Endometrium (tissue), 2 donors: ENCODE results near the gene CFP.
"Not testable (repeated sequence)": the region's sequence is repeated elsewhere in the genome, so short reads cannot be mapped to it uniquely, and the experiment has no call there.

Experiments
- FAIRE-seq: peaks from 2 replicates; lab custom pipeline; 2012; peaks lifted over from hg19 to GRCh38; lab: Jason Lieb, UNC
- donor health status: control.
- donor health status: control.

CFP gene

GRCh38 chrX:47603125-47603524 is 26.6 kb downstream of the CFP start:
- not testable (repeated sequence) for FAIRE-seq

DNA sequence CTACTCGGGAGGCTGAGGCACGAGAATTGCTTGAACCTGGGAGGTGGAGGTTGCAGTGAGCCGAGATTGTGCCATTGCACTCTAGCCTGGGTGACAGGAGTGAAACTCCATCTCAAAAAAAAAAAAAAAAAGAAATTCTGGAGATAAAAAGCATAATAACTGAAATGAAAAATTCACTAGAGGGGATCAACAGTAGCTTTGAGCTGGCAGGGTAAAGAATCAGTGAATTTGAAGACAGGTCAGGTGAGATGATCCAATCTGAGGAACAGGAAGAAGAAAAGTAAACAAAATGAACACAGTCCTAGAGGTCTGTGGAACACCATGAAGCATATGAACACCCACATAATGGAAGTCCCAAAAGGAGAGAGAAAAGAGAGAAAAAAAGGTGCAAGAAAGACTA is 32.5 kb downstream of the CFP start:
- no peak for FAIRE-seq

- FAIRE-seq: no peak
Measured at GRCh38 chrX:47596256-47596655, 33.5 kb downstream of the CFP start.

DNA sequence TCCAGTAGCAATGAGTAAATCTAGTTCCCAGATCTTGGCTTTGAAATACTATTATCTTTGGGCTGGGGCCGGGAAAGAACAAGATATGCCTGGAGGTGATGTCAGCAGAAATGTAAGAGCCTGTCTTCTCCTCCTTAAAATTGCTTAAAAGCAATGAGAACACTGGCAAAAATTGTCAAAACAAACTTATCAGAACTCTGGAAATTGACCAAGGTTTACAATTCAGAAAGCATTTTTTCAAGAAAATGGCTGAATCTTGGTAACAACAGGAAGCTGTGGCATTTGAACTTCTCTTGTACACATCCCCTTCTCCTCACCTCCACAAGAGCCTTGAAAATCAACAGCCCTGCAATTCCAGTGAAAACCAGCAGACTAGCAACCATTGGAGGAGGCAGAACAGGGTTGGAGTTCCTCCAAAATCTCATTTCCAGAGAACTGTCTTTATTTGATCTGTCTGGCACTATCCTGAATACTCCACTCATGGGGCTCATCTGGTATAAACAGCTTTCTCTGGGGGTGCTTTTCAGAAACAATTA is 33.9 kb downstream of the CFP start:
- FAIRE-seq: no peak

- FAIRE-seq: no peak
Measured at GRCh38 chrX:47593522-47593921, 36.2 kb downstream of the CFP start.

DNA sequence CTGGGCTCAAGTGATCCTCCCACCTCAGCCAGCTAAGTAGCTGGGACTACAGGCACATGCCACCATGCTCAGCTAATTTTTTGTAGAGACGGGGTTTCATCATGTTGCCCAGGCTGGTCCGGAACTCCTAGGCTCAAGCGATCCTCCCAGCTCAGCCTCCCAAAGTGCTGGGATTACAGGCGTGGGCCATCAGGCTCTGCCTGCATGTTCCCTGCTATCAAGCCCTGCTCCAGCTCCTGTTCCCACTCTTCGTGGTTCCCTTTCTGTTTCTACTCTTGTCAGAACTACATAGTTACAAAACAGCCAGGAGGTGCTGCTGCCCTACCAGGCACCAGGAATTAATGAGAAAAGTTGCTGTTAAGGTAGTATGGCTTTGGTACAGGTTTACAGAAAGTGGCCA is 38.7 kb downstream of the CFP start:
- no peak for FAIRE-seq

- no peak for FAIRE-seq
Measured at GRCh38 chrX:47587906-47588735, 41.6 kb downstream of the CFP start.

GRCh38 chrX:47587091-47587891 is 42.4 kb downstream of the CFP start:
- no peak for FAIRE-seq

DNA sequence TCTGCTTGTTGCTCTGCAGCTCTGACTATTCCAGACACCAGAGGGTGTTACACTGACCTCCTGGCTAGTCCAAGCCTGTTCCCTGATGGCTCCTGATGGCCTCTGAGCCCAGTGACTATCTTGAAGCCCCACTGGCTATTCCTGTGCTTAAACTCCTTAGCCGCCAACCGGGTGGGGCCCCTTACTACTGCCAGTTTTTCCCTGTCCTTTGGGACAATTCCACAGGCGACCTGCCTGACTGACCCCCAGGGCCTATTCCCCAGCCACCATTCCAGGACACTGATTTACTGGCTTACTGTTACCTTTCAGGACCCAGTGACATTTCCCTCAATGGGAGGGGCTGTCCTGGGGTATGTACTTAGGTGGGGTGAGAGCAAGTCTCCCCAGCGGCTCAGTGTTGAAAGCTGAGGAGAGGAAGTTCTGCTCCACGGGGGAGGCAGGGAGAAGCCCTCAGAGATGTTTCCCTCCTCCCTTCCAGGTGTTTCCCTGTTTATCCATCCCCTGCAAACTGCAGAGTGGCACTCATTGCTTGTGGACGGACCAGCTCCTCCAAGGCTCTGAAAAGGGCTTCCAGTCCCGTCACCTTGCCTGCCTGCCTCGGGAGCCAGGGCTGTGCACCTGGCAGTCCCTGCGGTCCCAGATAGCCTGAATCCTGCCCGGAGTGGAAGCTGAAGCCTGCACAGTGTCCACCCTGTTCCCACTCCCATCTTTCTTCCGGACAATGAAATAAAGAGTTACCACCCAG is 43.5 kb downstream of the CFP start:
- no peak for FAIRE-seq

DNA sequence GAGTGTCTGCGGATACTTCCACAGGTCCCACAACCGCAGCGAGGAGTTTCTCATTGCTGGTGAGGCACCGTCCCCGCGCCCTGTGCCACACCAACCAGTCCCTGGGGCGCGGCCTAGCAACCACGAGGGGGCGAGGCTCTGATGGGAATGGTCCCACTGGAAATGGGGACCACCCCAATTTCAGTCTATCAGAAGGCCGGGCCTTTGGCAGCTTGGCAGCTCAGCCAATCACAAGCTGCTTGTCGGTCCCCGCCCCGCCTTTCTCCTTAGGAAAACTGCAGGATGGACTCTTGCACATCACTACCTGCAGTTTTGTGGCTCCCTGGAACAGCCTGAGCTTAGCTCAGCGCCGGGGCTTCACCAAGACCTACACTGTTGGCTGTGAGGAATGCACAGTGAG is 44.5 kb downstream of the CFP start:
- no peak for FAIRE-seq

DNA sequence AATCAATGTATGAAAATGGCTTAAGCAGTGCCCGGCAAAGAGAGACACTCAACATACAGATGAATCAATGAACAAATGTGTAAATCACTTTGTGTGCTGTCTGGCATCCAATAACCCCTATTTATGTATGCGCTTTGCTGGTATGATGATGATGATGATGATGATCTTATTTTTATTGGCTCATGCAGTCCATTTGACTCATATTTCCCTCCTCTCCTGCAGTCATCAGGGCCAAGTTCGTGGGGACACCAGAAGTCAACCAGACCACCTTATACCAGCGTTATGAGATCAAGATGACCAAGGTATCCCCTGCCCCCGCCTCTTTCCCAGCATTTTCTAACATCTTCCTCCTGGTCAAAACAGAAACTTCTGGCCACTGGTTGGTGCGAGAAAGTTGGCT is 45.0 kb downstream of the CFP start:
- no peak for FAIRE-seq

DNA sequence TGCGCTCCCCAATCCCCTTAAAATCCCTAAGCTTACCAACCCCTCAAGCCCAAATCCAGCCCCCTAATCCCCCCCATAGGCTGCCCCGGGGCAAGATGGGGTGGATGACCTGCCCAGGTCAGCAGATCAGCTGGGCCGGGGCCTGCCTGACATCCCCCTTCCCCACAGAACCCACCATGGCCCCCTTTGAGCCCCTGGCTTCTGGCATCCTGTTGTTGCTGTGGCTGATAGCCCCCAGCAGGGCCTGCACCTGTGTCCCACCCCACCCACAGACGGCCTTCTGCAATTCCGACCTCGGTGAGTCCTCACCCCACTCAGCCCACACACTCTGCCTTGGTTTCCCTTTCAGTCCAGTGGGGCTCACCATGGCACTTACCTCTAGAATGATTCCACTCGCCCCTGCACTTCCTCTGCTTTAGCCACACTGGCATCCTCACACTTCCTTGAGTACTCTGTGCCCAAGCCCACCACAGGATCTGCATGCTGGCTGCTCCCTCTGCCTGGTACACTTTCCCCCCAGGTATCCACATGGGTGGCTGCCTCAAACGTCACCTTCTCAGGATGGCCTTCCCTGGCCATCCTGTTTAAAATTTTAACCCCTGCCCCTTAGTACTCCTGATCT is 46.4 kb downstream of the CFP start:
- FAIRE-seq: no peak

GRCh38 chrX:47581731-47582647 is 47.7 kb downstream of the CFP start, which contains the start of gene TIMP1:
Gene TIMP1 (plus strand): TSS chrX:47582436. CDS start chrX:47583416, 980 bp downstream.
- FAIRE-seq: no peak

DNA sequence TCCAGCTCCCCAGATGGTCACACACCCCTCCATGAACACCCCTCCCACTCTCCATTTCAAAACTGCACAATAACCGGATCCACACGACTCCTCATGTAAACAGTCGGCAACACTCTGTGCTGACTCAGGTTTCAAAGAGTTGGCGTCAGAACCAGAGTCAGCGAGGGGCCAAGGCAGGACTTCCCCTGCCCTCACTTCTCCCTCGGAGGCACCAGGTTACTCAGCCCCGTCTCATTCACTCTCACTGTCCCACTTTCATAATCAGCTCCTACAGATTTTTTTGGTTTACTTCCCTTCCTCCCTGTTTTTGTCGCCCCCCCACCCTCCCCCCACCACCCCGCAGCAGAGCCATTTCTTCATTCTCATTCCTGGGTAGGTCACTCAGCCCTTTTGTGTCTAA is 50.2 kb downstream of the CFP start:
- no peak for FAIRE-seq

- no peak for FAIRE-seq
Measured at GRCh38 chrX:47578692-47579091, 51.0 kb downstream of the CFP start.

GRCh38 chrX:47577901-47578300 is 51.8 kb downstream of the CFP start:
- FAIRE-seq: no peak

DNA sequence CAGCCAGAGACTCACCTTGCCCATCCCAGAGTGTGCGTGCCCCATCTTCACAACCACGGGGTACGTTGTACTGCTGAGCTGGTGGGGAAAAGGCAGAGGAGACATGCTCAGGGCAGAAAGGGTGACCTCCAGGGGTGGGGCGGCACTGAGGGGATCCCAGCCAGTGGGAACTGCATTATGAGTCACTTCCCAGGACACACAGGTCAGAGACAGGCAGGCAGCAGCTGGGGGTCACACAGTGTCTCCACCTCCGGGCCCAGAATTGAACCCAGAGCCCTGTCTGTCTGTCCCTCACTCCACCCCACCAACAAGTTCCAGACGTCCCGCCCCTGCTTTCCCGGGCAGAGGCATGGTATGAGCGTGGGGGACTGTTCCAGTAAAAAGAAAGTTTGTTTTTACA is 52.3 kb downstream of the CFP start:
- FAIRE-seq: no peak

DNA sequence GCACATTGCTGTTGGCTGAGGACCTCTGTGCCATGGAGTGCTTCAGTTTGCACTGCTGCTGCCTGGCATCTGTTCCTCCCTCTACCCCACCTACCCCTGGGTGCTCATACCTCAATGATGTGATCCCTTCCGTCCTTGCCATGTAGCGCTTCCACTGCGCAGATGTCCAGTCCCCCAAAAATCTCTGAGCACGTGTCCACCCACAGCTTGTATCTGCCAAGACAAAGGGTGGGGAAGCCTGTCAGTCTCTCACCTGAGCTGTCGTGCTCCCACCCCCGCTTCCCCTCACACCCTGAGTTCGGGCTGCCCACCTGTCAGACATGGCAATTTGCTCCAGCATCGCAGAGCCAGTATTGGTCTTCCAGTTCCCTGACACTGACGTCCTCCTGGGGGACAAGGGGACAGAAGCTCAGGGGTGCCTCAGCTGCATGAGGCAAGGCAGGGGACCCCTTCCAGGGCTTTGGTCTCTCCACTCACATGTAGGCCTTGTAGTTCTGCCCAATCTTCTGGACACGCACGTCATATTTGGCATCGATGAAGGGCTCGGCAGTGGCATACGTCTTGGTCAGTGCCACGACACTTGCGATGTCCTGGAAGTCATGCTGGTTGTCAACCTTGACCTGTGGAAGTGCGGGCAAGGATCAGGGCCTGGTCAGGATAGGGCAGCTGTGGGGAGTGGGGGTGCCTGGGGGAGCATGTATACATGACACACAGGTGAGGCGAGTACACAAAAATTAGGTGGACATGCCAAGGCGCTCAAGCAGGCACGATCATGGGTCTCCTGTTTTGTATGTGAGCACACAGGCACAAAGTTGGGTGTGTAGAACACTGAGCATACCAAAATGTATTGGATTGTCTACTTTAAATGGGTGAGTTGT is 53.5 kb downstream of the CFP start:
- no peak for FAIRE-seq

- no peak for FAIRE-seq
Measured at GRCh38 chrX:47574547-47575301, 55.0 kb downstream of the CFP start.
